Stimulated activated CD4-positive, alpha-beta T cell treated with anti-CD3 and anti-CD28 coated beads, Interleukin-15, amount 100 ng/mL, for 1 hour (primary cell): Measurements from ENCODE around the gene ENPEP.
"Not testable (repeated sequence)": the region's sequence is repeated elsewhere in the genome, so short reads cannot be mapped to it uniquely, and the experiment has no call there.

Source experiments
- DNase-seq, 2 donors: peaks; one replicate each; pipeline ENCODE4 v3.0.0-alpha.2; 2020; ENCODE audit warnings: low read depth in 1 of 2, low spot score in 1 of 2

ENPEP gene

GRCh38 chr4:110475881-110476818, at the start of gene ENPEP:
ENPEP (plus strand) TSS chr4:110476155; CDS start chr4:110476415, 260 bp downstream.
- no peak for DNase-seq

- DNase-seq: not testable (repeated sequence)
Observed at GRCh38 chr4:110431805-110432204, 44.1 kb upstream of the ENPEP start.

GRCh38 chr4:110437292-110437691, 38.7 kb upstream of the ENPEP start:
- DNase-seq: not testable (repeated sequence)

- DNase-seq: not testable (repeated sequence)
Observed at GRCh38 chr4:110439209-110439608, 36.7 kb upstream of the ENPEP start.

GRCh38 chr4:110442309-110442708, 33.6 kb upstream of the ENPEP start:
- DNase-seq: no peak

- no peak for DNase-seq
Observed at GRCh38 chr4:110442788-110443187, 33.2 kb upstream of the ENPEP start.

GRCh38 chr4:110449947-110450346, 26.0 kb upstream of the ENPEP start:
- no peak for DNase-seq

GRCh38 chr4:110452546-110452945, 23.4 kb upstream of the ENPEP start:
- no peak for DNase-seq

GRCh38 chr4:110454441-110454840, 21.5 kb upstream of the ENPEP start:
- DNase-seq: no peak

- DNase-seq: no peak
Observed at GRCh38 chr4:110458494-110459266, 17.3 kb upstream of the ENPEP start.

- no peak for DNase-seq
Observed at GRCh38 chr4:110460074-110460746, 15.7 kb upstream of the ENPEP start.

GRCh38 chr4:110467400-110467799, 8.6 kb upstream of the ENPEP start:
- no peak for DNase-seq

- DNase-seq: no peak
Observed at GRCh38 chr4:110472583-110473329, 3.2 kb upstream of the ENPEP start.

- DNase-seq: no peak
Observed at GRCh38 chr4:110474481-110474880, 1.5 kb upstream of the ENPEP start.

GRCh38 chr4:110475080-110475479, 875 bp upstream of the ENPEP start:
- not testable (repeated sequence) for DNase-seq

GRCh38 chr4:110477836-110478235, 1.9 kb downstream of the ENPEP start:
- DNase-seq: no peak

- DNase-seq: no peak
Observed at GRCh38 chr4:110480031-110480549, 4.1 kb downstream of the ENPEP start.

- DNase-seq: no peak
Observed at GRCh38 chr4:110480746-110481271, 4.9 kb downstream of the ENPEP start.

- DNase-seq: no peak
Observed at GRCh38 chr4:110483516-110483915, 7.6 kb downstream of the ENPEP start.

GRCh38 chr4:110484029-110484428, 8.1 kb downstream of the ENPEP start:
- DNase-seq: no peak
